Measurements from ENCODE around the gene MOB1B.
A peak's percentile ranks its signal among the peaks of the same experiment; 100 is the strongest.
"Not testable (repeated sequence)": the region's sequence is repeated elsewhere in the genome, so short reads cannot be mapped to it uniquely, and the experiment has no call there.

The MOB1B gene

DNA sequence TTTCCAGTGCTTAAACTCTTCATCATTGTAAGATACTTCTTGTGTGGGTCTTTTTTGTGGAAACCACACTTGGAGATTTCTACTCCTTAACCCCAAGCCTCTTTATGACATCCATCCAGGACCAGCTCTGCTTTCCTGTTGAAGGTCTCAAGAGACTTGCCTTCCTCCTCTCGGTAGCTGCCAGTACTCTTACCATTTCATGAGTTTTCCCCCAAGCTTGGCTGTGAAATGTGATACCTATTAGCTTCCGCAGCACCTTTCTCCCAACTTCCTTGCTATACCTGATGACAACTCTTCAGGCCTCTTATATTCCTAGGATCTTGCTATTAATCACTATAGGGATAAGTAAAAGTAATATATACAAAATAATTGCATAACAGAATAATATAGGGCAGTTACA is 89.4 kb downstream of the MOB1B start:
- H3K9me3 ChIP-seq (ENCODE audit: control insufficient read depth in 2 of 2, low read length in 2 of 2) = no peaks in the 10 kb centered on the region
- H3K27ac ChIP-seq (ENCODE audit: low read depth in 2 of 2, low read length in 2 of 2) = no peak overlapping the region
- H3K9ac ChIP-seq (ENCODE audit: low read depth in 1 of 2, low read length in 2 of 2) = no peak overlapping the region
- no peak overlapping the region for H3K4me3 ChIP-seq (ENCODE audit: low read length in 2 of 2)
- H3K36me3 ChIP-seq (ENCODE audit: control insufficient read depth in 2 of 2, insufficient read depth in 2 of 2, low read length in 2 of 2) = no peaks in the 10 kb centered on the region
- peaks cover 4 to 10% of the 10 kb centered on the region in 2 donors for H3K4me1 ChIP-seq (ENCODE audit: control insufficient read depth in 2 of 2, insufficient read depth in 2 of 2, low read length in 2 of 2)
- no peaks in the 10 kb centered on the region for H3K27me3 ChIP-seq (ENCODE audit: control insufficient read depth in 2 of 2, insufficient read depth in 2 of 2, low read length in 2 of 2)

DNA sequence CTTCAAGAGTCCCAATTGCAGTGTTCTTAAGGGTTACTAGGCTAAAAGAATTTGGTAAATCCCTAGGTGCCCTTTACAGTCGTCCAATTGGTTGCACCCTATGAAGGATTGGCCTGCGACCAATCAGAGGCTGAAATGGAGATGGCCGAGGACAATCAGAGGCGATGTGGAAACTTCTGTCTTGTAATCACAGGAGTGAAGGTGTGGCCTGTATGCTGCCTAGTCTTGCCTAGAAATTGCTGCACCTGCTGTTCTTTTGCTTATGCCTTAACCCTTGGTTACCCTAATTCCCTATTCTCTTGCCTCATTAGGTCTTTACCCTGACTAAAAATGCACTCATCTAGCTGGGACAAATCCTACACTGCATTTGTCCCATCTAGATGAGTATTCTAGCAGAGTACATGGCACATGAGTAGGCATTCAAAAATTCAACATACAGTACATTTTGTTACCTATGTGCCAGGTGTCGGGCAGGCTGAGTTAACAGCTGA is 90.3 kb downstream of the MOB1B start:
- no peaks in the 10 kb centered on the region for H3K9me3 ChIP-seq (ENCODE audit: control insufficient read depth in 2 of 2, low read length in 2 of 2)
- H3K9ac ChIP-seq (ENCODE audit: low read depth in 1 of 2, low read length in 2 of 2) = peak overlapping the region; percentile 78 to 81
- H3K27ac ChIP-seq (ENCODE audit: low read depth in 2 of 2, low read length in 2 of 2) = peak overlapping the region; percentile 85 to 89
- H3K27me3 ChIP-seq (ENCODE audit: control insufficient read depth in 2 of 2, insufficient read depth in 2 of 2, low read length in 2 of 2) = no peaks in the 10 kb centered on the region
- H3K36me3 ChIP-seq (ENCODE audit: control insufficient read depth in 2 of 2, insufficient read depth in 2 of 2, low read length in 2 of 2) = no peaks in the 10 kb centered on the region
- peaks cover 4 to 10% of the 10 kb centered on the region in 2 donors for H3K4me1 ChIP-seq (ENCODE audit: control insufficient read depth in 2 of 2, insufficient read depth in 2 of 2, low read length in 2 of 2)
- H3K4me3 ChIP-seq (ENCODE audit: low read length in 2 of 2) = peak overlapping the region; percentile 81 to 83

DNA sequence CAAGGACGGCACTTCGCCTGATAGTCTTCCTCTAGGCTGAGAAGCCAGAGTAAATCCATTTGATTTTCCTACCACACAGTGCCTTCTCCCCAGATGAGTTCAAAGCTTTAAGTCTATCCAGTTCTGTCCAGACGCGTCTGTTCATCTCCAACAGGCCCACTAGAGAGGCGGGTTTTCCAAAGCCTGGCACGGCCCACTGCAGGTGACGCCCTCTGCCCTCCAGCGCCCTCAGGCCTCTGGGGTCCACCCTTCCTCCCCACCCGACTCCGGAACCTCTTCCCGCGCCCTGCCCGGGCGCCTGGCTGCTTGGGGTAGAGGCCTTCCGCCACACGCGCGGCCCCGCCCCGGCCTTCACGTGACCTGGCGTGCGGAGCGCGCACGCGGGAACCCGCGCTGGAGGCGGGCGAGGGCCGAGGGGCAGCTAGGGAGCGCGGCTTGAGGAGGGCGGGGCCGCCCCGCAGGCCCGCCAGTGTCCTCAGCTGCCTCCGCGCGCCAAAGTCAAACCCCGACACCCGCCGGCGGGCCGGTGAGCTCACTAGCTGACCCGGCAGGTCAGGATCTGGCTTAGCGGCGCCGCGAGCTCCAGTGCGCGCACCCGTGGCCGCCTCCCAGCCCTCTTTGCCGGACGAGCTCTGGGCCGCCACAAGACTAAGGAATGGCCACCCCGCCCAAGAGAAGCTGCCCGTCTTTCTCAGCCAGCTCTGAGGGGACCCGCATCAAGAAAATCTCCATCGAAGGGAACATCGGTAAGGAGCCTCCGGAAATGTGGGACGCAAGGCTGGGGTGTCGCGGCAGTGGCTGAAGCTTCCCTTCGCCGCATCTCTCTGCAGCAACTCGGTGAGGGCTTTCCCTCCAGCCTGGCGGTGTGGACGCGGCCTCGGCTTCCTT is 91.3 kb downstream of the MOB1B start, which contains the start of gene DCK:
Gene DCK, plus strand, starts transcription at position 469 of the 888 bp plus-strand sequence. Its CDS starts 187 bp downstream, at position 656.
- Histone ChIP-seq H3K36me3 (ENCODE audit: control insufficient read depth in 2 of 2, insufficient read depth in 2 of 2, low read length in 2 of 2) (peaks cover 1 to 6% of the 10 kb centered on the region in 2 donors), H3K27ac (ENCODE audit: low read depth in 2 of 2, low read length in 2 of 2) (peak within 1 kb of the TSS; percentile 85 to 89), H3K4me3 (ENCODE audit: low read length in 2 of 2) (peak within 1 kb of the TSS; percentile 81 to 83), H3K9me3 (ENCODE audit: control insufficient read depth in 2 of 2, low read length in 2 of 2) (no peaks in the 10 kb centered on the region), H3K27me3 (ENCODE audit: control insufficient read depth in 2 of 2, insufficient read depth in 2 of 2, low read length in 2 of 2) (no peaks in the 10 kb centered on the region), H3K9ac (ENCODE audit: low read depth in 1 of 2, low read length in 2 of 2) (peak within 1 kb of the TSS; percentile 78 to 81), H3K4me1 (ENCODE audit: control insufficient read depth in 2 of 2, insufficient read depth in 2 of 2, low read length in 2 of 2) (peaks cover 4 to 10% of the 10 kb centered on the region in 2 donors)

DNA sequence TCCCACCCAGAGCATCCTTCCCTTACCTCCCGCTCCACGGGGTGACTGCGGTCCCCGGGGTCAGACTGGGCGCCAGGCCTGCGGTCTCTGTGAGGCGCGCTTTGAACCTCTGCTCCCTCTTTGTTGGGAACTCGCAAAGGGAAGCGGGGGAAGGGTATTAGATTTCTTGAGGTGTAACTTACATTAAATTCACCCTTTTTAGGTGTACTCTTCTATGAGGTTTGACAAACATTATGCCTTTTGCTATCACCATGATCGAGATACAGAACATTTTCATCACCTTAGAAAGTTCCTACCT is 91.8 kb downstream of the MOB1B start:
- peaks cover 2 to 8% of the 10 kb centered on the region in 2 donors for H3K36me3 ChIP-seq (ENCODE audit: control insufficient read depth in 2 of 2, insufficient read depth in 2 of 2, low read length in 2 of 2)
- peak overlapping the region; percentile 81 to 83 for H3K4me3 ChIP-seq (ENCODE audit: low read length in 2 of 2)
- H3K4me1 ChIP-seq (ENCODE audit: control insufficient read depth in 2 of 2, insufficient read depth in 2 of 2, low read length in 2 of 2) = peaks cover 4 to 10% of the 10 kb centered on the region in 2 donors
- no peaks in the 10 kb centered on the region for H3K27me3 ChIP-seq (ENCODE audit: control insufficient read depth in 2 of 2, insufficient read depth in 2 of 2, low read length in 2 of 2)
- peak overlapping the region; percentile 78 to 81 for H3K9ac ChIP-seq (ENCODE audit: low read depth in 1 of 2, low read length in 2 of 2)
- peak overlapping the region; percentile 85 to 89 for H3K27ac ChIP-seq (ENCODE audit: low read depth in 2 of 2, low read length in 2 of 2)
- no peaks in the 10 kb centered on the region for H3K9me3 ChIP-seq (ENCODE audit: control insufficient read depth in 2 of 2, low read length in 2 of 2)

DNA sequence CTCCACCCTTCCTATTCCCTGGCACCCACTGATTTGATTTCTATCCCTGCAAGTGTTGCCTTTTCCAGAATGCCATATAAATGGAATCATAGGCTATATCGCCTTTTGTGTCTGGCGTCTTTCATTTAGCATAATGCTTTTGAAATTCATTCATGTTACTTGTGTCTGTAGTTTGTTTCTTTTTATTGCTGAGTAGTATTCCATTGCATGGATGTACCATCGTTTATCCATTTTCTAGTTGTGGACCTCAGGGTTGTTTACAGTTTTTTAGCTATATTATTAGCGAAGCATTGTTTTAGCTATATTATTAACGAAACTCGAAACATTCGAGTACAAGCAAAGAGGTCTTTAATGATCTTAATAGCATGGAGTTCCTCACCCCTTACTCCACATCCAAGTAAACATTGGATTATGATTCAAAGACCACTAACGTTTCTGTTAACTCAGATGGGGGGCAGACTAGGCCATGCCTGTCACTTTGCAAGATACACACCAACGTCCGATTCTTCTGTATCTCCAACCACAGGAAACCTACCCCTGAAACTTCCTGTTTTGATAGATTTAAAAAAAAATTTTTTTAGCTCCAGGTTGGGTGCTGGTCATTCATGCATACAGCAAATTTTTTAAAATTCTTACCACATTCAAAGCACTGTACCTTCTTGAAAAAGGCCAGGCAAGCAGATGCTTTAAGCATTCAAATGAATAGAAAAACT is 92.4 kb downstream of the MOB1B start:
- peaks cover 4 to 10% of the 10 kb centered on the region in 2 donors for H3K4me1 ChIP-seq (ENCODE audit: control insufficient read depth in 2 of 2, insufficient read depth in 2 of 2, low read length in 2 of 2)
- peaks cover 2 to 10% of the 10 kb centered on the region in 2 donors for H3K36me3 ChIP-seq (ENCODE audit: control insufficient read depth in 2 of 2, insufficient read depth in 2 of 2, low read length in 2 of 2)
- H3K27me3 ChIP-seq (ENCODE audit: control insufficient read depth in 2 of 2, insufficient read depth in 2 of 2, low read length in 2 of 2) = no peaks in the 10 kb centered on the region
- H3K27ac ChIP-seq (ENCODE audit: low read depth in 2 of 2, low read length in 2 of 2) = peak overlapping the region in 1 of 2 donors; percentile 89
- H3K9ac ChIP-seq (ENCODE audit: low read depth in 1 of 2, low read length in 2 of 2) = peak overlapping the region in 1 of 2 donors; percentile 78
- H3K4me3 ChIP-seq (ENCODE audit: low read length in 2 of 2) = peak overlapping the region; percentile 81 to 83
- H3K9me3 ChIP-seq (ENCODE audit: control insufficient read depth in 2 of 2, low read length in 2 of 2) = no peaks in the 10 kb centered on the region

DNA sequence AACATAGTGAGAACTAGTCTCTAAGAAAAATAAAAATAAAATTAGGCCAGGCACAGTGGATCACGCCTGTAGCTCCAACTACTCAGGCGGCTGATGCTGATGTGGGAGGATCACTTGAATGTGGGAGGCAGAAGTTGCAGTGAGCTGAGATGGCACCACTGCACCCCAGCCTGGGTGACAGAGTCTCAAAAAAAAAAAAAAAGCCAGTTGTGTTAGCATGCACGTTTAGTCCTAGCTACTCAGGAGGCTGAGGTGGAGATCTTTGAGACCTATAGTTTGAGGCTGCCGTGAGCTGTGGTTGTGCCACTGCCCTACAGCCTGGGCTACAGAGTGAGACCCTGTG is 93.8 kb downstream of the MOB1B start:
- Histone ChIP-seq H3K9ac (ENCODE audit: low read depth in 1 of 2, low read length in 2 of 2) (no peak overlapping the region), H3K4me1 (ENCODE audit: control insufficient read depth in 2 of 2, insufficient read depth in 2 of 2, low read length in 2 of 2) (peaks cover 4 to 10% of the 10 kb centered on the region in 2 donors), H3K9me3 (ENCODE audit: control insufficient read depth in 2 of 2, low read length in 2 of 2) (no peaks in the 10 kb centered on the region), H3K4me3 (ENCODE audit: low read length in 2 of 2) (peak overlapping the region in 1 of 2 donors; percentile 17), H3K27me3 (ENCODE audit: control insufficient read depth in 2 of 2, insufficient read depth in 2 of 2, low read length in 2 of 2) (no peaks in the 10 kb centered on the region), H3K27ac (ENCODE audit: low read depth in 2 of 2, low read length in 2 of 2) (no peak overlapping the region), H3K36me3 (ENCODE audit: control insufficient read depth in 2 of 2, insufficient read depth in 2 of 2, low read length in 2 of 2) (peaks cover 2 to 10% of the 10 kb centered on the region in 2 donors)

DNA sequence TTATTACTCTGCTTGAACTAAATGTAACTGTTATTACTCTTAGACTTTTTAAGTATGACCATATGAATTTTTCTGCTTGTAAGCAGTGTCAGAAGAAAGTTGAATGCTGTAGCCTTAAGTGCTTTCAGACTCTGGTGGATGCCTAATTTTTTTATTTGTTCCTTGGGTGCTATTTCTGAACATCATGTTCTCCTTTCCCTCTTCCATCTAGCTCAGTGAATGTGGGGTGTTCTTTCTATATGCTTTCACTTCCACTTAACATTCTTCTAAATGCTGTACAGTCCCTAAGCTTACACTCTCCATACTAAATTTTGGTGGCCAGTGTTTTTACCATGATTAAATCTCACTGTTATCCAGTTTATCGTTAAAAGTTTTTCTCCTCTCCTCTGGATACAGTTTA is 94.9 kb downstream of the MOB1B start:
- no peak overlapping the region for H3K9ac ChIP-seq (ENCODE audit: low read depth in 1 of 2, low read length in 2 of 2)
- H3K4me1 ChIP-seq (ENCODE audit: control insufficient read depth in 2 of 2, insufficient read depth in 2 of 2, low read length in 2 of 2) = peaks cover 4 to 10% of the 10 kb centered on the region in 2 donors
- no peaks in the 10 kb centered on the region for H3K9me3 ChIP-seq (ENCODE audit: control insufficient read depth in 2 of 2, low read length in 2 of 2)
- peak overlapping the region in 1 of 2 donors; percentile 44 for H3K27ac ChIP-seq (ENCODE audit: low read depth in 2 of 2, low read length in 2 of 2)
- H3K4me3 ChIP-seq (ENCODE audit: low read length in 2 of 2) = no peak overlapping the region
- peaks cover 2 to 10% of the 10 kb centered on the region in 2 donors for H3K36me3 ChIP-seq (ENCODE audit: control insufficient read depth in 2 of 2, insufficient read depth in 2 of 2, low read length in 2 of 2)
- no peaks in the 10 kb centered on the region for H3K27me3 ChIP-seq (ENCODE audit: control insufficient read depth in 2 of 2, insufficient read depth in 2 of 2, low read length in 2 of 2)

DNA sequence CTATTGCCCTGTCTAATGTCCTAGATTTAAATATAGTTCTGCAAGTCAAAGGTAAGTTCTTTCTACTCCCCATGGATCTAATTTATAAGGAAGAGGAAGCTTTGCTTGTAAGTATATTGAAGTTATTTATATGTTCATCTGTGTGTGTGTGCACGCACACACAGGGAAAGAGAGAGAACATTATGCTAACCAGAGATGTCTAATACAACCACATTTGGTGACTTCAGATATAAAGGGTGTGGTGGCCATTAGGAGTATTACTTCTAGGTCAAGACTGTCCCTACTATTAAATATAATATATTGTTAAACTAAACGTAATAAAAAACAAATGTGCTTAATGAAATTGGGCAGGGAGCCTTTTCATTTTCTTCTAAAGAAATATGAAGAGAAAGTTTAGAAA is 95.4 kb downstream of the MOB1B start:
- H3K9me3 ChIP-seq (ENCODE audit: control insufficient read depth in 2 of 2, low read length in 2 of 2) = no peaks in the 10 kb centered on the region
- no peak overlapping the region for H3K9ac ChIP-seq (ENCODE audit: low read depth in 1 of 2, low read length in 2 of 2)
- H3K27me3 ChIP-seq (ENCODE audit: control insufficient read depth in 2 of 2, insufficient read depth in 2 of 2, low read length in 2 of 2) = no peaks in the 10 kb centered on the region
- H3K36me3 ChIP-seq (ENCODE audit: control insufficient read depth in 2 of 2, insufficient read depth in 2 of 2, low read length in 2 of 2) = peaks cover 2 to 10% of the 10 kb centered on the region in 2 donors
- H3K4me3 ChIP-seq (ENCODE audit: low read length in 2 of 2) = no peak overlapping the region
- peaks cover 4 to 9% of the 10 kb centered on the region in 2 donors for H3K4me1 ChIP-seq (ENCODE audit: control insufficient read depth in 2 of 2, insufficient read depth in 2 of 2, low read length in 2 of 2)
- no peak overlapping the region for H3K27ac ChIP-seq (ENCODE audit: low read depth in 2 of 2, low read length in 2 of 2)

DNA sequence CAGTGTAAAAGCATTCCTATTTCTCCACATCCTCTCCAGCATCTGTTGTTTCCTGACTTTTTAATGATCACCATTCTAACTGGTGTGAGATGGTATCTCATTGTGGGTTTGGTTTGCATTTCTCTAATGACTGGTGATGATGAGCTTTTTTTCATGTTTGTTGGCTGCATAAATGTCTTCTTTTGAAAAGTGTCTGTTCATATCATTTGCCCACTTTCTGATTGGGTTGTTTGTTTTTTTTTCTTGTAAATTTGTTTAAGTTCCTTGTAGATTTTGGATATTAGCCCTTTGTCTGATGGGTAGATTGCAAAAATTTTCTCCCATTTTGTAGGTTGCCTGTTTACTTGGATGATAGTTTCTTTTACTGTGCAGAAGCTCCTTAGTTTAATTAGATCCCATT is 97.5 kb downstream of the MOB1B start:
- H3K36me3 ChIP-seq (ENCODE audit: control insufficient read depth in 2 of 2, insufficient read depth in 2 of 2, low read length in 2 of 2) = peaks cover 2 to 12% of the 10 kb centered on the region in 2 donors
- not testable (repeated sequence) for H3K4me3 ChIP-seq (ENCODE audit: low read length in 2 of 2); H3K9ac ChIP-seq (ENCODE audit: low read depth in 1 of 2, low read length in 2 of 2)

DNA sequence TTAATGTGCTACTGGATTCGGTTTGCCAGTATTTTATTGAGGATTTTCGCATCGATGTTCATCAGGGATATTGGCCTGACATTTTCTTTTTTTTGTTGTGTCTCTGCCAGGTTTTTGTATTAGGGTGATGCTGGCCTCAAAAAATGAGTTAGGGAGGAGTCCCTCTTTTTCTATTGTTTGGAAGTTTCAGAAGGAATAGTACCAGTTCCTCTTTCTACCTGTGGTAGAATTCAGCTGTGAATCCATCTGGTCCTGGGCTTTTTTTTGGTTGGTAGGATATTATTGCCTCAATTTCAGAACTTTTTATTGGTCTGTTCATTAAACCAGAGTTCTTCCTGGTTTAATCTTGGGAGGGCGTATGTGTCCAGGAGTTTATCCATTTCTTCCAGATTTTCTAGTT is 99.2 kb downstream of the MOB1B start:
- not testable (repeated sequence) for H3K27ac ChIP-seq (ENCODE audit: low read depth in 2 of 2, low read length in 2 of 2); H3K27me3 ChIP-seq (ENCODE audit: control insufficient read depth in 2 of 2, insufficient read depth in 2 of 2, low read length in 2 of 2); H3K4me3 ChIP-seq (ENCODE audit: low read length in 2 of 2); H3K9ac ChIP-seq (ENCODE audit: low read depth in 1 of 2, low read length in 2 of 2); H3K4me1 ChIP-seq (ENCODE audit: control insufficient read depth in 2 of 2, insufficient read depth in 2 of 2, low read length in 2 of 2); H3K9me3 ChIP-seq (ENCODE audit: control insufficient read depth in 2 of 2, low read length in 2 of 2)
- H3K36me3 ChIP-seq (ENCODE audit: control insufficient read depth in 2 of 2, insufficient read depth in 2 of 2, low read length in 2 of 2) = peaks cover 2 to 12% of the 10 kb centered on the region in 2 donors

More for the DNA sequence above, 97.5 kb downstream of the MOB1B start:
- H3K9me3 ChIP-seq (ENCODE audit: control insufficient read depth in 2 of 2, low read length in 2 of 2); H3K27ac ChIP-seq (ENCODE audit: low read depth in 2 of 2, low read length in 2 of 2); H3K27me3 ChIP-seq (ENCODE audit: control insufficient read depth in 2 of 2, insufficient read depth in 2 of 2, low read length in 2 of 2); H3K4me1 ChIP-seq (ENCODE audit: control insufficient read depth in 2 of 2, insufficient read depth in 2 of 2, low read length in 2 of 2): not testable (repeated sequence)
